GM18870 (cell line): ENCODE data around the gene AK2.
"Not testable (repeated sequence)": the region's sequence is repeated elsewhere in the genome, so short reads cannot be mapped to it uniquely, and the experiment has no call there.

Experiments
- ATAC-seq: cut with Tn5 transposase; IDR thresholded peaks from one replicate; pipeline ENCODE4 v1.9.1; 2021; ENCODE audit warnings: moderate library complexity; ENCODE audit not compliant: unreplicated experiment

Gene AK2

GRCh38 chr1:32977546-32978087 lies 59.1 kb downstream of the AK2 start:
- no peak for ATAC-seq

GRCh38 chr1:32975055-32975454 lies 61.6 kb downstream of the AK2 start:
- ATAC-seq = not testable (repeated sequence)

- ATAC-seq = not testable (repeated sequence)
These were observed 63.2 kb downstream of the AK2 start for GRCh38 chr1:32973458-32973857.

GRCh38 chr1:32972814-32973428 lies 63.8 kb downstream of the AK2 start:
- ATAC-seq = no peak

GRCh38 chr1:32971576-32971975 lies 65.1 kb downstream of the AK2 start:
- no peak for ATAC-seq

GRCh38 chr1:32971156-32971555 lies 65.5 kb downstream of the AK2 start:
- no peak for ATAC-seq

GRCh38 chr1:32969566-32969965 lies 67.1 kb downstream of the AK2 start:
- no peak for ATAC-seq

- no peak for ATAC-seq
These were observed 68.7 kb downstream of the AK2 start for GRCh38 chr1:32967888-32968568.

GRCh38 chr1:32966900-32967299 lies 69.8 kb downstream of the AK2 start:
- ATAC-seq = no peak

- ATAC-seq = no peak
These were observed 71.4 kb downstream of the AK2 start for GRCh38 chr1:32965251-32965747.

GRCh38 chr1:32964461-32965250 lies 72.0 kb downstream of the AK2 start, which contains the start of gene RNF19B:
Gene RNF19B, minus strand, starts transcription at chr1:32964809. Its CDS starts 124 bp downstream, at chr1:32964685.
- ATAC-seq = peak; percentile 59

GRCh38 chr1:32963746-32964460 lies 72.8 kb downstream of the AK2 start:
- no peak for ATAC-seq

- ATAC-seq = peak; percentile 35
These were observed 74.3 kb downstream of the AK2 start for GRCh38 chr1:32962248-32962896.

- ATAC-seq = no peak
These were observed 75.8 kb downstream of the AK2 start for GRCh38 chr1:32960819-32961355.

- ATAC-seq = no peak
These were observed 76.3 kb downstream of the AK2 start for GRCh38 chr1:32960342-32960741.

- no peak for ATAC-seq
These were observed 77.9 kb downstream of the AK2 start for GRCh38 chr1:32958827-32959226.
